HCT116 (cell line): Measurements from ENCODE around the gene HSPA1A.
"Not testable (repeated sequence)": the region's sequence is repeated elsewhere in the genome, so short reads cannot be mapped to it uniquely, and the experiment has no call there.

Experiments used
- ATF3 ChIP-seq: IDR thresholded peaks from 2 replicates; pipeline ENCODE4 v1.6.1; 2012
- CBX3 ChIP-seq: IDR thresholded peaks from 2 replicates; pipeline ENCODE4 v1.6.1; 2012; ENCODE audit warnings: low read depth
- CTCF ChIP-seq, 3 experiments: fragments of 200-600 bp in 1 of 3; sonication (generic) in 1 of 3; IDR thresholded peaks in 2 of 3; conservative IDR thresholded peaks in 1 of 3; 2 replicates each; pipeline ENCODE4 v1.5.1; 2012 to 2017; ENCODE audit warnings: low read depth in 2 of 3, low read length in 2 of 3, antibody characterized with exemption in 1 of 3, borderline replicate concordance in 1 of 3, control low read depth in 1 of 3, mild to moderate bottlenecking in 1 of 3, mixed read lengths in 1 of 3, mixed run types in 1 of 3, moderate library complexity in 1 of 3; ENCODE audit not compliant: insufficient read depth in 1 of 3
- EGR1 ChIP-seq: IDR thresholded peaks from 2 replicates; pipeline ENCODE4 v1.6.1; 2012; ENCODE audit warnings: low read depth
- EZH2phosphoT487 ChIP-seq: fragments of 200-600 bp; IDR thresholded peaks from 2 replicates; pipeline ENCODE4 v1.6.1; 2018; ENCODE audit warnings: antibody characterized with exemption, borderline replicate concordance
- POLR2A ChIP-seq: IDR thresholded peaks from 2 replicates; pipeline ENCODE4 v1.7.0; 2011; ENCODE audit warnings: borderline replicate concordance; ENCODE audit not compliant: insufficient read depth, insufficient read length; ENCODE audit errors: extremely low read depth
- POLR2AphosphoS5 ChIP-seq: IDR thresholded peaks from 2 replicates; pipeline ENCODE4 v1.6.1; 2011; ENCODE audit warnings: mild to moderate bottlenecking, low read depth, low read length, moderate library complexity
- REST ChIP-seq: IDR thresholded peaks from 2 replicates; pipeline ENCODE4 v1.6.1; 2012; ENCODE audit warnings: low read depth
- SP1 ChIP-seq: IDR thresholded peaks from 2 replicates; pipeline ENCODE4 v1.6.1; 2012; ENCODE audit warnings: low read depth
- SRF ChIP-seq: IDR thresholded peaks from 2 replicates; pipeline ENCODE4 v1.6.1; 2012; ENCODE audit warnings: low read depth
- ZNF274 ChIP-seq: fragments of 200-500 bp; sonication (Bioruptor generic); IDR thresholded peaks from 2 replicates; pipeline ENCODE4 v1.6.1; 2014; ENCODE audit warnings: mild to moderate bottlenecking, low read depth, low read length, inconsistent platforms

GRCh38 chr6:31817133-31817928, 2.0 kb downstream of the HSPA1A start:
- TF ChIP-seq ZNF274; CTCF (IDR thresholded peaks at IDR 0.05 in 2 of 3, conservative IDR thresholded peaks at IDR 0.05 in 1 of 3; ENCODE audit: borderline replicate concordance in 1 of 3, insufficient read depth in 1 of 3, low read depth in 2 of 3, low read length in 2 of 3); SRF; ATF3; POLR2AphosphoS5; SP1; CBX3; POLR2A; EGR1; REST; EZH2phosphoT487: not testable (repeated sequence)
